ENCODE results near the gene DNAJA4.
A peak's percentile ranks its signal among the peaks of the same experiment; 100 is the strongest.

The DNAJA4 gene

DNA sequence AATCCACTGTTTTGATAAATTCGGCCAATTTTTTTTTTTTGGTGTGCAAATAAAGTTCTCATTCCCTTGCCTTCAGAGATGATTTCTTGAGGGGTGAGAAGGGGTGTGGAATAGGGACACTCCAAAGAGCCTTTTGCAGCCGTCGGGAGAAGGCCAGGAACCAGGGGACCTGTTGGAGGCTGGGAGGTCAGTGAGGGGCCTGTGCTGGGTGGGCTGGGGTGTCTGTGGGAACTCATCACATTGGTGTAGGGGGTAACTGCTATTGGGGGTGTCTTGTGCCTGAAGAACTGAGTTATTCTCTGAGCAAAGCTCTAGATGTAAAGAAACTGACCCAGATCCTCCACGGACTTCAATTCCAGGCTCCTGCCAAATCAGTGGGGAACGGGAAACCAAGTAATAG lies 48.6 kb downstream of the DNAJA4 start:
- Histone ChIP-seq H3K9ac (ENCODE audit: low read depth, low read length, poor library complexity) (no peak overlapping the region), H3K4me3 (ENCODE audit: low read length in 2 of 2) (no peak overlapping the region), H3K27me3 (ENCODE audit: control insufficient read depth in 3 of 3, insufficient read depth in 3 of 3, low read depth in 1 of 3, low read length in 3 of 3) (peaks cover 0 to 1% (median 0%) of the 10 kb centered on the region in 3 experiments), H4K91ac (ENCODE audit: low read depth, low read length, poor library complexity) (no peak overlapping the region), H4K8ac (ENCODE audit: low read depth, low read length) (no peak overlapping the region), H3K9me3 (replicated peaks in 1 of 2; ENCODE audit: control insufficient read depth in 2 of 2, insufficient read depth in 1 of 2, low read depth in 1 of 2, low read length in 2 of 2) (no peaks in the 10 kb centered on the region), H2BK5ac (ENCODE audit: low read length) (no peak overlapping the region), H3K4me1 (ENCODE audit: control insufficient read depth in 2 of 2, insufficient read depth in 1 of 2, low read depth in 1 of 2, low read length in 2 of 2) (peaks cover 27 to 39% of the 10 kb centered on the region in 2 donors), H3K36me3 (replicated peaks in 1 of 2; ENCODE audit: control insufficient read depth in 2 of 2, insufficient read depth in 2 of 2, low read length in 2 of 2) (no peaks in the 10 kb centered on the region), H3K23ac (ENCODE audit: low read depth, low read length, poor library complexity) (no peak overlapping the region), H2BK120ac (ENCODE audit: low read depth, low read length) (no peak overlapping the region), H3K79me1 (ENCODE audit: low read depth, low read length) (no peaks in the 10 kb centered on the region), H3K4me2 (ENCODE audit: insufficient read depth, low read length, poor library complexity, severe bottlenecking) (no peak overlapping the region), H3K4ac (ENCODE audit: low read length) (no peak overlapping the region), H2AFZ (ENCODE audit: low read length) (peak overlapping the region; percentile 86), H2BK15ac (ENCODE audit: low read length) (peak overlapping the region; percentile 39), H3K27ac (replicated peaks; ENCODE audit: low read length) (no peak overlapping the region), H3K18ac (ENCODE audit: low read length) (no peak overlapping the region), H2BK12ac (ENCODE audit: low read length) (no peak overlapping the region), H3K14ac (ENCODE audit: low read length) (no peak overlapping the region), H2AK5ac (ENCODE audit: low read depth, low read length) (peak overlapping the region; percentile 58)
- no peak for DNase-seq (ENCODE audit: low spot score)
- no CpG with 5 or more reads among the region's 5 CpGs for WGBS, 2 donors (ENCODE audit: extremely low coverage in 2 of 2, insufficient read length in 2 of 2, insufficient replicate concordance in 1 of 2)

DNA sequence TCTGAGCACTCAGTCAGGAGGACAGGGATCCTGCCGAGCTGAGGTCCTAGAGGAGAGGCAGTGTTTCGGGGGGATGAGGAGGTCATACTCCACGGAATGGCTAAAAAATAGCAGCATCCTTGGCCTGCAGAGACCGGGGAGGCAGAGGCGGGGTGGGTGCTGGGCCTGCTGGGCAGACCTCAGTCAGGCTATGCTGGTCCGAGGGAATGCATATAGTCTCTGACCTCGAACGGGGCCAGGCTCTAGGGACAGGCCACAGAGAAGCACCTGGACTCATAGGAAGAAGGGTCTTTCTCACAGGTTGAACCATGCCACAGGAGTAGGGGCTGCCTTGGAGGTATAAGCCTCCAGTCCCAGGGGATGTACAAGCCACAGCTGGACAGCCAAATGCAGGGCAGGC lies 49.0 kb downstream of the DNAJA4 start:
- Histone ChIP-seq H3K36me3 (replicated peaks in 1 of 2; ENCODE audit: control insufficient read depth in 2 of 2, insufficient read depth in 2 of 2, low read length in 2 of 2) (no peaks in the 10 kb centered on the region), H3K27ac (replicated peaks; ENCODE audit: low read length) (no peak overlapping the region), H2BK5ac (ENCODE audit: low read length) (no peak overlapping the region), H2BK120ac (ENCODE audit: low read depth, low read length) (no peak overlapping the region), H4K91ac (ENCODE audit: low read depth, low read length, poor library complexity) (peak overlapping the region; percentile 19), H2AFZ (ENCODE audit: low read length) (peak overlapping the region; percentile 86), H3K18ac (ENCODE audit: low read length) (peak overlapping the region; percentile 4), H2BK15ac (ENCODE audit: low read length) (peak overlapping the region; percentile 39), H3K79me1 (ENCODE audit: low read depth, low read length) (no peaks in the 10 kb centered on the region), H2AK5ac (ENCODE audit: low read depth, low read length) (peak overlapping the region; percentile 58), H3K23ac (ENCODE audit: low read depth, low read length, poor library complexity) (no peak overlapping the region), H3K9me3 (replicated peaks in 1 of 2; ENCODE audit: control insufficient read depth in 2 of 2, insufficient read depth in 1 of 2, low read depth in 1 of 2, low read length in 2 of 2) (no peaks in the 10 kb centered on the region), H3K27me3 (ENCODE audit: control insufficient read depth in 3 of 3, insufficient read depth in 3 of 3, low read depth in 1 of 3, low read length in 3 of 3) (no peaks in the 10 kb centered on the region), H3K4me1 (ENCODE audit: control insufficient read depth in 2 of 2, insufficient read depth in 1 of 2, low read depth in 1 of 2, low read length in 2 of 2) (peaks cover 27 to 36% of the 10 kb centered on the region in 2 donors), H3K14ac (ENCODE audit: low read length) (no peak overlapping the region), H4K8ac (ENCODE audit: low read depth, low read length) (peak overlapping the region; percentile 7), H3K4me2 (ENCODE audit: insufficient read depth, low read length, poor library complexity, severe bottlenecking) (no peak overlapping the region), H2BK12ac (ENCODE audit: low read length) (peak overlapping the region; percentile 11), H3K9ac (ENCODE audit: low read depth, low read length, poor library complexity) (no peak overlapping the region), H3K4me3 (ENCODE audit: low read length in 2 of 2) (no peak overlapping the region), H3K4ac (ENCODE audit: low read length) (no peak overlapping the region)
- DNase-seq (ENCODE audit: low spot score) = no peak
- WGBS, 2 donors (ENCODE audit: extremely low coverage in 2 of 2, insufficient read length in 2 of 2, insufficient replicate concordance in 1 of 2) = no CpG with 5 or more reads among the region's 8 CpGs

DNA sequence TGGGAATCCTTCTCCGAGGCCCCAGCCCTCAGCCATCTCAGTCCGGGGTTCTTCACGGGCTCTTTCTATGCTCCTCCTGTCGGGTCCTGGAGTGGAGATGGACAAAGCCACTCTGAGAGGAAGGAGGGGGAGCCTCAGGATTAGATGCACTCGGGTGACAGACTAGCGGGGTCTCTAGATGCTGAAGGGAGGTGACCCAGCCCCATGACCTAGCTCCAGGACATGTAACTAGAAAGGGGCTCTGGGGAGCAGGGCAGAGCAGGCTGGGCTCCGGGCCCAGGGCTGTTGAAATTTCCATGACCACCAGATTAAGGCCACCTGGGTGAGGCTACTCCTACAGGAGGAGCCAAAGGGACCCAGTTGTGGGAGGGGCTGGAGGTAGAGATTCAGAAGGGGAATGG lies 49.8 kb downstream of the DNAJA4 start:
- no peak overlapping the region for H3K27ac ChIP-seq (replicated peaks; ENCODE audit: low read length)

DNA sequence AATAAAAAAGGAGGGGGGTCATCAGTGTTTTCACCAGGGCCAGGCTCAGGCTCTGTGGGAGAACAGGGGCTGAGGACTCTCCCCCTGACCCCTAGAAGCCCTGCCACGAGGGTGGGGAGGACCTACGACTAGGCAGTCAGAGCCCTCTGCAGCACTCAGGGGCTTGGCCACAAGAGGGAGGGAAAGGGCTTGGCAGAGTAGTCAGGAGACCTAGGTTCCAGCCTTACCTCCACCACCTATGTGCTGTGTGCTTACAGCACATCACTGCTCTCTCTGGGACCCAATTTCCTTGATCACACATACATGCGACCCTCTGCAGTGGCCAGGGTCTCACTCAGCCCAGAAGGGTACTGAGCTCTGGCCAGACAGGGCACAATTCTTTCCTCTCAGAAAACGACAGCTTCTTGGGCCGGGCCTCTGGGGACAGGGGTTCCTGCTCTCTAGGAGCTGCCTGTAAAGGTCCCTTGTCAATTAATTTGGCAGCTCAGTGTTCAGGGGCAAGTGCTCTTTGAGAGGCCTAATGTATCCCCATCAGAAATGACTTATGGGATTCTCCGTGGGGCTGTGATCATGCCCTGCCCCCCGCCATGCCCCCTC lies 51.4 kb downstream of the DNAJA4 start:
- Histone ChIP-seq H2BK15ac (ENCODE audit: low read length) (peak overlapping the region; percentile 31), H3K36me3 (replicated peaks in 1 of 2; ENCODE audit: control insufficient read depth in 2 of 2, insufficient read depth in 2 of 2, low read length in 2 of 2) (no peaks in the 10 kb centered on the region)
- WGBS, 2 donors (ENCODE audit: extremely low coverage in 2 of 2, insufficient read length in 2 of 2, insufficient replicate concordance in 1 of 2) = no CpG with 5 or more reads among the region's 7 CpGs

More for the DNA sequence above, 49.8 kb downstream of the DNAJA4 start:
- no peak overlapping the region for H4K91ac ChIP-seq (ENCODE audit: low read depth, low read length, poor library complexity)
- no peak overlapping the region for H3K4ac ChIP-seq (ENCODE audit: low read length)
- peak overlapping the region; percentile 86 for H2AFZ ChIP-seq (ENCODE audit: low read length)
- H3K4me2 ChIP-seq (ENCODE audit: insufficient read depth, low read length, poor library complexity, severe bottlenecking) = no peak overlapping the region
- no peak overlapping the region for H3K23ac ChIP-seq (ENCODE audit: low read depth, low read length, poor library complexity)
- H3K27me3 ChIP-seq (ENCODE audit: control insufficient read depth in 3 of 3, insufficient read depth in 3 of 3, low read depth in 1 of 3, low read length in 3 of 3) = no peaks in the 10 kb centered on the region
- WGBS, 2 donors (ENCODE audit: extremely low coverage in 2 of 2, insufficient read length in 2 of 2, insufficient replicate concordance in 1 of 2) = no CpG with 5 or more reads among the region's 7 CpGs
- no peak overlapping the region for H3K9ac ChIP-seq (ENCODE audit: low read depth, low read length, poor library complexity)
- H3K14ac ChIP-seq (ENCODE audit: low read length) = no peak overlapping the region
- H3K18ac ChIP-seq (ENCODE audit: low read length) = no peak overlapping the region
- H2BK15ac ChIP-seq (ENCODE audit: low read length) = peak overlapping the region; percentile 50
- no peak overlapping the region for H3K4me3 ChIP-seq (ENCODE audit: low read length in 2 of 2)
- no peak overlapping the region for H4K8ac ChIP-seq (ENCODE audit: low read depth, low read length)
- no peaks in the 10 kb centered on the region for H3K9me3 ChIP-seq (replicated peaks in 1 of 2; ENCODE audit: control insufficient read depth in 2 of 2, insufficient read depth in 1 of 2, low read depth in 1 of 2, low read length in 2 of 2)
- H2AK5ac ChIP-seq (ENCODE audit: low read depth, low read length) = peak overlapping the region; percentile 67
- H3K4me1 ChIP-seq (ENCODE audit: control insufficient read depth in 2 of 2, insufficient read depth in 1 of 2, low read depth in 1 of 2, low read length in 2 of 2) = peaks cover 25 to 32% of the 10 kb centered on the region in 2 donors
- H2BK5ac ChIP-seq (ENCODE audit: low read length) = no peak overlapping the region
- no peaks in the 10 kb centered on the region for H3K36me3 ChIP-seq (replicated peaks in 1 of 2; ENCODE audit: control insufficient read depth in 2 of 2, insufficient read depth in 2 of 2, low read length in 2 of 2)
- no peaks in the 10 kb centered on the region for H3K79me1 ChIP-seq (ENCODE audit: low read depth, low read length)
- no peak for DNase-seq (ENCODE audit: low spot score)
- H2BK12ac ChIP-seq (ENCODE audit: low read length) = peak overlapping the region; percentile 11
- no peak overlapping the region for H2BK120ac ChIP-seq (ENCODE audit: low read depth, low read length)

More for the DNA sequence above, 51.4 kb downstream of the DNAJA4 start:
- no peak overlapping the region for H2AK5ac ChIP-seq (ENCODE audit: low read depth, low read length)
- no peak for DNase-seq (ENCODE audit: low spot score)
- no peak overlapping the region for H3K9ac ChIP-seq (ENCODE audit: low read depth, low read length, poor library complexity)
- peak overlapping the region; percentile 94 for H3K18ac ChIP-seq (ENCODE audit: low read length)
- peak overlapping the region; percentile 17 for H2BK5ac ChIP-seq (ENCODE audit: low read length)
- H3K4ac ChIP-seq (ENCODE audit: low read length) = no peak overlapping the region
- H3K9me3 ChIP-seq (replicated peaks in 1 of 2; ENCODE audit: control insufficient read depth in 2 of 2, insufficient read depth in 1 of 2, low read depth in 1 of 2, low read length in 2 of 2) = no peaks in the 10 kb centered on the region
- H4K8ac ChIP-seq (ENCODE audit: low read depth, low read length) = no peak overlapping the region
- H3K79me1 ChIP-seq (ENCODE audit: low read depth, low read length) = no peaks in the 10 kb centered on the region
- H4K91ac ChIP-seq (ENCODE audit: low read depth, low read length, poor library complexity) = peak overlapping the region; percentile 77
- H3K14ac ChIP-seq (ENCODE audit: low read length) = no peak overlapping the region
- no peak overlapping the region for H3K4me3 ChIP-seq (ENCODE audit: low read length in 2 of 2)
- peaks cover 26 to 32% of the 10 kb centered on the region in 2 donors for H3K4me1 ChIP-seq (ENCODE audit: control insufficient read depth in 2 of 2, insufficient read depth in 1 of 2, low read depth in 1 of 2, low read length in 2 of 2)
- H3K23ac ChIP-seq (ENCODE audit: low read depth, low read length, poor library complexity) = no peak overlapping the region
- H3K27me3 ChIP-seq (ENCODE audit: control insufficient read depth in 3 of 3, insufficient read depth in 3 of 3, low read depth in 1 of 3, low read length in 3 of 3) = no peaks in the 10 kb centered on the region
- H3K4me2 ChIP-seq (ENCODE audit: insufficient read depth, low read length, poor library complexity, severe bottlenecking) = no peak overlapping the region
- H2AFZ ChIP-seq (ENCODE audit: low read length) = peak overlapping the region; percentile 91
- H2BK120ac ChIP-seq (ENCODE audit: low read depth, low read length) = no peak overlapping the region
- H3K27ac ChIP-seq (replicated peaks; ENCODE audit: low read length) = peak overlapping the region; percentile 57
- H2BK12ac ChIP-seq (ENCODE audit: low read length) = no peak overlapping the region

Measured in neuronal stem cell (in vitro differentiated cells).